GM19099 (cell line): ENCODE data around the gene RORB.

Experiments
- POLR2A ChIP-seq: IDR thresholded peaks from 3 replicates; pipeline ENCODE4 v1.6.1; 2011; ENCODE audit warnings: low read depth; ENCODE audit not compliant: insufficient read length; ENCODE audit errors: extremely low read depth

Gene RORB

GRCh38 chr9:74642376-74642775, 145.2 kb downstream of the RORB start:
- TF ChIP-seq POLR2A: no peak

GRCh38 chr9:74643303-74643923, 146.3 kb downstream of the RORB start:
- TF ChIP-seq POLR2A: no peak

- TF ChIP-seq POLR2A: no peak
These were observed 146.9 kb downstream of the RORB start for GRCh38 chr9:74644023-74644422.

GRCh38 chr9:74645007-74645639, 148.0 kb downstream of the RORB start:
- TF ChIP-seq POLR2A: no peak

GRCh38 chr9:74653410-74654080, 156.4 kb downstream of the RORB start:
- TF ChIP-seq POLR2A: no peak

- no peak for TF ChIP-seq POLR2A
These were observed 165.5 kb downstream of the RORB start for GRCh38 chr9:74662674-74663073.

- TF ChIP-seq POLR2A: no peak
These were observed 166.3 kb downstream of the RORB start for GRCh38 chr9:74663439-74663838.

- no peak for TF ChIP-seq POLR2A
These were observed 169.6 kb downstream of the RORB start for GRCh38 chr9:74666625-74667316.

GRCh38 chr9:74672237-74672636, 175.1 kb downstream of the RORB start:
- TF ChIP-seq POLR2A: no peak

GRCh38 chr9:74674077-74674476, 176.9 kb downstream of the RORB start:
- TF ChIP-seq POLR2A: no peak

GRCh38 chr9:74681906-74682305, 184.8 kb downstream of the RORB start:
- TF ChIP-seq POLR2A: no peak

GRCh38 chr9:74683322-74683721, 186.2 kb downstream of the RORB start:
- no peak for TF ChIP-seq POLR2A

GRCh38 chr9:74691058-74691457, 193.9 kb downstream of the RORB start:
- TF ChIP-seq POLR2A: no peak

GRCh38 chr9:74696520-74696919, 199.4 kb downstream of the RORB start:
- TF ChIP-seq POLR2A: no peak

GRCh38 chr9:74697535-74697934, 200.4 kb downstream of the RORB start:
- no peak for TF ChIP-seq POLR2A

- TF ChIP-seq POLR2A: no peak
These were observed 214.2 kb downstream of the RORB start for GRCh38 chr9:74711341-74711740.
